ENCODE data around the gene BAMBI.
A peak's percentile ranks its signal among the peaks of the same experiment; 100 is the strongest.

BAMBI gene

GRCh38 chr10:28709001-28709710 is 31.8 kb downstream of the BAMBI start:
- DNase-seq: no peak

- DNase-seq: no peak
Measured at GRCh38 chr10:28710202-28710886, 33.0 kb downstream of the BAMBI start.

- no peak for DNase-seq
Measured at GRCh38 chr10:28711041-28711440, 33.7 kb downstream of the BAMBI start.

GRCh38 chr10:28711776-28712175 is 34.5 kb downstream of the BAMBI start:
- DNase-seq: no peak

GRCh38 chr10:28713626-28714352 is 36.5 kb downstream of the BAMBI start:
- DNase-seq: no peak

GRCh38 chr10:28714401-28715053 is 37.2 kb downstream of the BAMBI start:
- DNase-seq: no peak

- no peak for DNase-seq
Measured at GRCh38 chr10:28715246-28715645, 37.9 kb downstream of the BAMBI start.

GRCh38 chr10:28715757-28716156 is 38.4 kb downstream of the BAMBI start:
- DNase-seq: no peak

- DNase-seq: no peak
Measured at GRCh38 chr10:28716748-28717147, 39.4 kb downstream of the BAMBI start.

GRCh38 chr10:28717656-28718201 is 40.4 kb downstream of the BAMBI start:
- no peak for DNase-seq

- DNase-seq: peak; percentile 18
Measured at GRCh38 chr10:28719789-28720436, 42.6 kb downstream of the BAMBI start.

GRCh38 chr10:28721318-28721951 is 44.1 kb downstream of the BAMBI start:
- no peak for DNase-seq

GRCh38 chr10:28722065-28722803 is 44.9 kb downstream of the BAMBI start:
- DNase-seq: peak; percentile 41

GRCh38 chr10:28728366-28728765 is 51.0 kb downstream of the BAMBI start:
- no peak for DNase-seq

- no peak for DNase-seq
Measured at GRCh38 chr10:28730031-28730778, 52.9 kb downstream of the BAMBI start.

- DNase-seq: no peak
Measured at GRCh38 chr10:28732091-28732490, 54.8 kb downstream of the BAMBI start.

All from hematopoietic multipotent progenitor cell treated with erythropoietin and hydrocortisone succinate and interleukin-3 and kit ligand, for 4 days (in vitro differentiated cells).